Body of pancreas (tissue), 4 donors: ENCODE data around the gene CHCHD1. TPM values are rescaled to one million over a fixed set of nuclear protein-coding genes. Genes with fewer than 3 reads are reported as not detected.
"Not testable (repeated sequence)": the region's sequence is repeated elsewhere in the genome, so short reads cannot be mapped to it uniquely, and the experiment has no call there.

Source experiments
- ATAC-seq: fragments of 150-250 bp; one replicate; pipeline ENCODE4 v1.9.1; 2016
- DNase-seq, 4 donors: peaks; one replicate each; pipeline ENCODE4 v3.0.0-alpha.2; 2019
- H3K27ac ChIP-seq, 4 donors: fragments of 200-600 bp; sonication (generic); 1 replicate in 3 of 4; 2 replicates in 1 of 4; pipeline versions ENCODE4 v1.5.1 to v1.6.1; 2016 to 2019; ENCODE audit warnings: mild to moderate bottlenecking in 1 of 4, mixed read lengths in 1 of 4, moderate library complexity in 1 of 4
- H3K27me3 ChIP-seq, 2 donors: fragments of 200-600 bp; sonication (generic); one replicate each; pipeline ENCODE4 v1.6.0; 2016; ENCODE audit warnings: mild to moderate bottlenecking in 1 of 2
- H3K36me3 ChIP-seq, 2 donors: fragments of 200-600 bp; sonication (generic); replicated peaks in 1 of 2; 2 replicates each; pipeline ENCODE4 v1.5.1; 2016; ENCODE audit warnings: low read depth in 2 of 2; ENCODE audit not compliant: insufficient read depth in 1 of 2
- H3K4me1 ChIP-seq: fragments of 200-600 bp; sonication (generic); one replicate; pipeline ENCODE4 v1.6.0; 2016
- H3K4me3 ChIP-seq, 2 donors: fragments of 200-600 bp; sonication (generic); 1 replicate in 1 of 2; 2 replicates in 1 of 2; pipeline ENCODE4 v1.5.1; 2016 to 2019
- H3K9me3 ChIP-seq, 3 donors: fragments of 200-600 bp; sonication (generic); 1 replicate in 2 of 3; 2 replicates in 1 of 3; pipeline ENCODE4 v1.5.1; 2016
- CTCF ChIP-seq, 7 experiments: fragments of 450-650 bp in 4 of 7; fragments of 200-600 bp in 3 of 7; sonication (generic) in 3 of 7; IDR thresholded peaks; one replicate each; pipeline ENCODE4 v1.5.1; 2016 to 2019; ENCODE audit warnings: antibody characterized with exemption in 7 of 7
- POLR2A ChIP-seq, 3 donors: fragments of 450-650 bp; IDR thresholded peaks; one replicate each; pipeline ENCODE4 v1.6.1; 2016; ENCODE audit warnings: antibody characterized with exemption in 3 of 3, mild to moderate bottlenecking in 2 of 3
- WGBS, 2 donors: methylation state at CpG; one replicate each; pipeline ENCODE4 v1.1.5; 2017; 5-methylcytosine and 5-hydroxymethylcytosine counted together
- intact Hi-C: fragments of 100-400 bp; cut with DNase I; formaldehyde crosslinking; loops from one replicate; pipeline ENCODE4 v1.15.1; 2023
- total RNA-seq, 2 donors: library from RNA; depleted of rRNA; stranded (reverse); fragments of >200 nt; gene quantifications; one replicate each; pipeline ENCODE4 v1.1.0, GENCODE V29; 2016

The CHCHD1 gene
- total RNA-seq, 2 donors from 2014 or later, result 9.3 to 15.8 TPM

GRCh38 chr10:73790886-73791625, 9.2 kb downstream of the CHCHD1 start:
- peaks cover 34 to 46% of the 10 kb centered on the region in 2 donors for H3K36me3 ChIP-seq
- 85 to 98% methylated on average over 13 to 22 of the region's 22 CpGs for WGBS, 2 donors
- no peak overlapping the region for H3K4me3 ChIP-seq
- no peaks in the 10 kb centered on the region for H3K9me3 ChIP-seq
- peaks cover 25% of the 10 kb centered on the region for H3K4me1 ChIP-seq
- intact Hi-C loops, result no loop called here
- H3K27me3 ChIP-seq, result no peaks in the 10 kb centered on the region
- ATAC-seq (no peak), DNase-seq (no peak)
- H3K27ac ChIP-seq, result no peak overlapping the region
- no peak for TF ChIP-seq POLR2A (IDR thresholded peaks at IDR 0.05)
- TF ChIP-seq CTCF (IDR thresholded peaks at IDR 0.05), result no peak

GRCh38 chr10:73791871-73792400, 10.1 kb downstream of the CHCHD1 start:
- Histone ChIP-seq H3K27me3 (no peaks in the 10 kb centered on the region), H3K27ac (no peak overlapping the region), H3K36me3 (peaks cover 34 to 54% of the 10 kb centered on the region in 2 donors), H3K9me3 (no peaks in the 10 kb centered on the region), H3K4me1 (peaks cover 17% of the 10 kb centered on the region), H3K4me3 (no peak overlapping the region)
- no peak for ATAC-seq
- DNase-seq, result no peak
- 88 to 94% methylated on average over 16 to 19 of the region's 26 CpGs for WGBS, 2 donors
- intact Hi-C loops, result no loop called here
- TF ChIP-seq CTCF (IDR thresholded peaks at IDR 0.05) (no peak), POLR2A (IDR thresholded peaks at IDR 0.05) (no peak)

GRCh38 chr10:73793456-73793855, 11.6 kb downstream of the CHCHD1 start:
- TF ChIP-seq POLR2A (IDR thresholded peaks at IDR 0.05) (no peak), CTCF (IDR thresholded peaks at IDR 0.05) (no peak)
- intact Hi-C loops, result no loop called here
- WGBS, 2 donors, result 92 to 96% methylated on average over 5 of the region's 5 CpGs
- Histone ChIP-seq H3K27me3 (no peaks in the 10 kb centered on the region), H3K4me3 (no peak overlapping the region), H3K9me3 (no peaks in the 10 kb centered on the region), H3K4me1 (peaks cover 2% of the 10 kb centered on the region), H3K27ac (no peak overlapping the region), H3K36me3 (peaks cover 34 to 58% of the 10 kb centered on the region in 2 donors)
- no peak for ATAC-seq
- DNase-seq, result no peak

- H3K9me3 ChIP-seq, H3K4me1 ChIP-seq, DNase-seq, H3K27me3 ChIP-seq, intact Hi-C loops, H3K27ac ChIP-seq, ATAC-seq, H3K4me3 ChIP-seq: not testable (repeated sequence)
- 85 to 96% methylated on average over 10 of the region's 10 CpGs for WGBS, 2 donors
- H3K36me3 ChIP-seq, result peaks cover 23 to 59% of the 10 kb centered on the region in 2 donors
Observed at GRCh38 chr10:73795491-73795890, 13.6 kb downstream of the CHCHD1 start.

GRCh38 chr10:73796035-73796434, 14.2 kb downstream of the CHCHD1 start:
- H3K27ac ChIP-seq, intact Hi-C loops, ATAC-seq, H3K9me3 ChIP-seq, H3K27me3 ChIP-seq, DNase-seq, H3K4me1 ChIP-seq, H3K4me3 ChIP-seq: not testable (repeated sequence)
- peaks cover 18 to 61% of the 10 kb centered on the region in 2 donors for H3K36me3 ChIP-seq
- WGBS, 2 donors, result 96 to 98% methylated on average over 8 of the region's 8 CpGs
